Neural cell (in vitro differentiated cells): ENCODE results near the gene ETV6.

Experiments
- CTCF ChIP-seq: fragments of 450-650 bp; IDR thresholded peaks from 2 replicates; pipeline ENCODE4 v1.5.1; 2014; ENCODE audit warnings: antibody characterized with exemption, mild to moderate bottlenecking, moderate library complexity; ENCODE audit not compliant: poor library complexity, severe bottlenecking
- EP300 ChIP-seq: fragments of 450-650 bp; conservative IDR thresholded peaks from 2 replicates; pipeline ENCODE4 v1.6.1; 2014; ENCODE audit warnings: antibody characterized with exemption, mild to moderate bottlenecking, moderate library complexity; ENCODE audit not compliant: poor library complexity, severe bottlenecking
- EZH2 ChIP-seq: fragments of 200-600, 300-800 bp; shearing (Covaris generic), sonication (generic); IDR thresholded peaks from 2 replicates; pipeline ENCODE4 v1.6.1; 2014; ENCODE audit warnings: antibody characterized with exemption, low read length, borderline replicate concordance, mild to moderate bottlenecking; ENCODE audit not compliant: insufficient read depth, poor library complexity, severe bottlenecking
- MXI1 ChIP-seq: fragments of 450-650 bp; conservative IDR thresholded peaks from 2 replicates; pipeline ENCODE4 v1.6.1; 2014; ENCODE audit warnings: antibody characterized with exemption, mild to moderate bottlenecking; ENCODE audit not compliant: poor library complexity, severe bottlenecking
- POLR2AphosphoS5 ChIP-seq: IDR thresholded peaks from 2 replicates; pipeline ENCODE4 v1.6.1; 2012
- RAD21 ChIP-seq: fragments of 450-650 bp; conservative IDR thresholded peaks from 2 replicates; pipeline ENCODE4 v1.6.1; 2014; ENCODE audit warnings: antibody characterized with exemption, mild to moderate bottlenecking, moderate library complexity
- REST ChIP-seq: IDR thresholded peaks from 2 replicates; pipeline ENCODE4 v1.6.1; 2012; ENCODE audit warnings: borderline replicate concordance
- SMC3 ChIP-seq: fragments of 450-650 bp; conservative IDR thresholded peaks from 2 replicates; pipeline ENCODE4 v1.6.1; 2014; ENCODE audit warnings: antibody characterized with exemption, mild to moderate bottlenecking, moderate library complexity; ENCODE audit not compliant: poor library complexity
- TAF1 ChIP-seq: IDR thresholded peaks from 2 replicates; pipeline ENCODE4 v1.6.1; 2012; ENCODE audit warnings: low read depth

- no peak for TF ChIP-seq EP300
- TF ChIP-seq CTCF = no peak
- TF ChIP-seq TAF1 = no peak
- no peak for TF ChIP-seq POLR2AphosphoS5
- no peak for TF ChIP-seq SMC3
- TF ChIP-seq MXI1 = no peak
- no peak for TF ChIP-seq REST
- TF ChIP-seq EZH2 = no peak
- TF ChIP-seq RAD21 = no peak
Observed at GRCh38 chr12:11888029-11888428, 238.6 kb downstream of the ETV6 start.
